Mesenchymal stem cell (in vitro differentiated cells and primary cell): ENCODE results near the gene ENO2.
A peak's percentile ranks its signal among the peaks of the same experiment; 100 is the strongest.
"Not testable (repeated sequence)": the region's sequence is repeated elsewhere in the genome, so short reads cannot be mapped to it uniquely, and the experiment has no call there.

Experiments used
- DNase-seq: peaks from one replicate; pipeline ENCODE4 v3.0.0-alpha.2; 2013
- H2AFZ ChIP-seq: one replicate; pipeline ENCODE4 v1.6.1; 2013; ENCODE audit warnings: low read depth, mild to moderate bottlenecking, control low read depth, inconsistent platforms, low read length, moderate library complexity
- H2AK5ac ChIP-seq: 2 replicates; pipeline ENCODE4 v1.6.1; 2013; ENCODE audit warnings: low read length, moderate library complexity, mild to moderate bottlenecking, inconsistent platforms; ENCODE audit not compliant: severe bottlenecking
- H2BK120ac ChIP-seq: one replicate; pipeline ENCODE4 v1.6.1; 2013; ENCODE audit warnings: low read depth, mild to moderate bottlenecking, inconsistent platforms, low read length, moderate library complexity
- H2BK12ac ChIP-seq, 2 experiments: one replicate each; pipeline ENCODE4 v1.6.1; 2013; ENCODE audit warnings: inconsistent platforms in 2 of 2, low read length in 2 of 2, mild to moderate bottlenecking in 2 of 2, moderate library complexity in 2 of 2, control low read depth in 1 of 2
- H2BK15ac ChIP-seq: one replicate; pipeline ENCODE4 v1.6.1; 2013; ENCODE audit warnings: mild to moderate bottlenecking, low read depth, inconsistent platforms; ENCODE audit not compliant: poor library complexity, severe bottlenecking
- H2BK5ac ChIP-seq: 2 replicates; pipeline ENCODE4 v1.6.1; 2013; ENCODE audit warnings: low read depth, mild to moderate bottlenecking, low read length, control low read depth, inconsistent platforms; ENCODE audit not compliant: poor library complexity, severe bottlenecking
- H3K14ac ChIP-seq, 2 experiments: one replicate each; pipeline ENCODE4 v1.6.1; 2013; ENCODE audit warnings: inconsistent platforms in 2 of 2, low read length in 2 of 2, control low read depth in 1 of 2, mild to moderate bottlenecking in 1 of 2, moderate library complexity in 1 of 2
- H3K18ac ChIP-seq, 2 experiments: one replicate each; pipeline ENCODE4 v1.6.1; 2013; ENCODE audit warnings: inconsistent platforms in 2 of 2, low read length in 2 of 2, control low read depth in 1 of 2, low read depth in 1 of 2, mild to moderate bottlenecking in 1 of 2
- H3K23ac ChIP-seq, 2 experiments: one replicate each; pipeline ENCODE4 v1.6.1; 2013; ENCODE audit warnings: inconsistent platforms in 2 of 2, low read length in 2 of 2, mild to moderate bottlenecking in 2 of 2, moderate library complexity in 2 of 2, control low read depth in 1 of 2
- H3K27ac ChIP-seq: 2 replicates; pipeline ENCODE4 v1.5.1; 2013; ENCODE audit warnings: mild to moderate bottlenecking, moderate library complexity, low read length, control low read depth, inconsistent platforms; ENCODE audit not compliant: poor library complexity, severe bottlenecking
- H3K27me3 ChIP-seq, 2 experiments: 2 replicates each; pipeline versions ENCODE4 v1.6.1 to v1.7.0; 2013; ENCODE audit warnings: low read length in 2 of 2, mild to moderate bottlenecking in 2 of 2, moderate library complexity in 2 of 2, control low read depth in 1 of 2, inconsistent platforms in 1 of 2; ENCODE audit not compliant: control insufficient read depth in 1 of 2, insufficient read depth in 1 of 2
- H3K36me3 ChIP-seq, 2 experiments: 2 replicates each; pipeline versions ENCODE4 v1.6.1 to v1.7.0; 2013; ENCODE audit warnings: low read length in 2 of 2, control low read depth in 1 of 2, inconsistent platforms in 1 of 2, low read depth in 1 of 2, mild to moderate bottlenecking in 1 of 2; ENCODE audit not compliant: insufficient read depth in 2 of 2, control insufficient read depth in 1 of 2
- H3K4ac ChIP-seq, 2 experiments: one replicate each; pipeline ENCODE4 v1.6.1; 2013; ENCODE audit warnings: inconsistent platforms in 2 of 2, low read length in 2 of 2, mild to moderate bottlenecking in 2 of 2, moderate library complexity in 2 of 2, control low read depth in 1 of 2, low read depth in 1 of 2
- H3K4me1 ChIP-seq: 2 replicates; pipeline ENCODE4 v1.6.1; 2013; ENCODE audit warnings: low read depth, low read length, control low read depth; ENCODE audit not compliant: control insufficient read depth, insufficient read depth
- H3K4me2 ChIP-seq: 2 replicates; pipeline ENCODE4 v1.6.1; 2013; ENCODE audit warnings: low read length, mild to moderate bottlenecking, inconsistent platforms; ENCODE audit not compliant: poor library complexity, severe bottlenecking
- H3K4me3 ChIP-seq, 2 experiments: 2 replicates each; pipeline versions ENCODE4 v1.5.1 to v1.7.0; 2013; ENCODE audit warnings: low read length in 2 of 2, mild to moderate bottlenecking in 2 of 2, control low read depth in 1 of 2, low read depth in 1 of 2; ENCODE audit not compliant: insufficient read depth in 1 of 2
- H3K79me1 ChIP-seq: replicated peaks from 2 replicates; pipeline ENCODE4 v1.6.1; 2013; ENCODE audit warnings: mild to moderate bottlenecking, control low read depth, low read length, inconsistent platforms; ENCODE audit not compliant: poor library complexity, severe bottlenecking
- H3K9ac ChIP-seq: 2 replicates; pipeline ENCODE4 v1.7.0; 2013; ENCODE audit warnings: mild to moderate bottlenecking, low read length, moderate library complexity
- H3K9me3 ChIP-seq: 2 replicates; pipeline ENCODE4 v1.7.0; 2013; ENCODE audit warnings: mild to moderate bottlenecking, low read length; ENCODE audit not compliant: control insufficient read depth
- H4K8ac ChIP-seq: one replicate; pipeline ENCODE4 v1.6.1; 2013; ENCODE audit warnings: inconsistent platforms, mild to moderate bottlenecking, low read length, moderate library complexity
- H4K91ac ChIP-seq: one replicate; pipeline ENCODE4 v1.6.1; 2013; ENCODE audit warnings: mild to moderate bottlenecking, low read length, inconsistent platforms
- WGBS: methylation state at CpG from one replicate; pipeline ENCODE4 v1.1.7; 2013; ENCODE audit warnings: mixed read lengths; 5-methylcytosine and 5-hydroxymethylcytosine counted together

The ENO2 gene

GRCh38 chr12:6869049-6870021 lies 45.0 kb upstream of the ENO2 start:
- Histone ChIP-seq H2BK12ac (no peak overlapping the region), H2BK5ac (no peak overlapping the region), H3K27ac (peak overlapping the region; percentile 11), H2BK120ac (no peak overlapping the region), H4K8ac (no peak overlapping the region), H3K79me1 (peaks cover 3% of the 10 kb centered on the region), H3K27me3 (no peaks in the 10 kb centered on the region), H3K23ac (no peak overlapping the region), H3K18ac (no peak overlapping the region), H3K9ac (peak overlapping the region; percentile 97), H4K91ac (no peak overlapping the region), H2AK5ac (no peak overlapping the region), H3K4me2 (peak overlapping the region; percentile 85), H2AFZ (no peak overlapping the region), H3K4me3 (peak overlapping the region in 1 of 2 experiments; percentile 94), H2BK15ac (no peak overlapping the region), H3K36me3 (peaks cover 46 to 50% of the 10 kb centered on the region in 2 experiments), H3K14ac (no peak overlapping the region), H3K9me3 (no peaks in the 10 kb centered on the region), H3K4me1 (peaks cover 28% of the 10 kb centered on the region), H3K4ac (no peak overlapping the region)
- 48% methylated on average over 12 of the region's 12 CpGs for WGBS
- DNase-seq, result peak; percentile 78

GRCh38 chr12:6870304-6870703 lies 44.1 kb upstream of the ENO2 start:
- H2AK5ac ChIP-seq, H3K14ac ChIP-seq, H3K4ac ChIP-seq, H3K79me1 ChIP-seq, H2BK5ac ChIP-seq, H3K23ac ChIP-seq, H4K8ac ChIP-seq, H2BK120ac ChIP-seq, H3K9me3 ChIP-seq, H2BK15ac ChIP-seq, H3K4me2 ChIP-seq, H4K91ac ChIP-seq, H3K18ac ChIP-seq, H3K27ac ChIP-seq, H2AFZ ChIP-seq, H3K27me3 ChIP-seq, H2BK12ac ChIP-seq: not testable (repeated sequence)
- 82% methylated on average over 4 of the region's 4 CpGs for WGBS
- Histone ChIP-seq H3K9ac (peak overlapping the region; percentile 97), H3K36me3 (peaks cover 37 to 41% of the 10 kb centered on the region in 2 experiments), H3K4me3 (peak overlapping the region in 1 of 2 experiments; percentile 94), H3K4me1 (peaks cover 28% of the 10 kb centered on the region)
- DNase-seq, result peak; percentile 30

GRCh38 chr12:6871052-6871957 lies 43.1 kb upstream of the ENO2 start:
- Histone ChIP-seq H3K9me3 (no peaks in the 10 kb centered on the region), H3K14ac (no peak overlapping the region), H3K9ac (peak overlapping the region; percentile 97), H3K4me1 (peaks cover 28% of the 10 kb centered on the region), H2AFZ (no peak overlapping the region), H3K4ac (no peak overlapping the region), H3K27me3 (no peaks in the 10 kb centered on the region), H3K4me3 (peak overlapping the region in 1 of 2 experiments; percentile 89), H2BK5ac (no peak overlapping the region), H4K8ac (peak overlapping the region; percentile 19), H3K23ac (peak overlapping the region in 1 of 2 experiments; percentile 27), H3K36me3 (peaks cover 29 to 40% of the 10 kb centered on the region in 2 experiments), H2BK15ac (no peak overlapping the region), H3K18ac (peak overlapping the region in 1 of 2 experiments; percentile 22), H3K27ac (peak overlapping the region; percentile 25), H2BK120ac (no peak overlapping the region), H3K4me2 (peak overlapping the region; percentile 91), H2AK5ac (peak overlapping the region; percentile 6), H3K79me1 (peaks cover 2% of the 10 kb centered on the region), H2BK12ac (peak overlapping the region in 1 of 2 experiments; percentile 67), H4K91ac (no peak overlapping the region)
- DNase-seq, result peak; percentile 20
- WGBS, result 89% methylated on average over 11 of the region's 12 CpGs
